Ishikawa (cell line): ENCODE data around the gene CBLB.

Source experiments
- CEBPB ChIP-seq: IDR thresholded peaks from 2 replicates; pipeline ENCODE4 v1.6.1; 2012
- CREB1 ChIP-seq: IDR thresholded peaks from 2 replicates; pipeline ENCODE4 v1.6.1; 2012; ENCODE audit warnings: low read depth
- EGR1 ChIP-seq: IDR thresholded peaks from 2 replicates; pipeline ENCODE4 v1.6.1; 2012
- EP300 ChIP-seq: IDR thresholded peaks from 2 replicates; pipeline ENCODE4 v1.6.1; 2012; ENCODE audit warnings: borderline replicate concordance
- FOXM1 ChIP-seq: IDR thresholded peaks from 2 replicates; pipeline ENCODE4 v1.6.1; 2012; ENCODE audit warnings: low read depth, borderline replicate concordance
- NFIC ChIP-seq: IDR thresholded peaks from 2 replicates; pipeline ENCODE4 v1.6.1; 2012
- RAD21 ChIP-seq: IDR thresholded peaks from 2 replicates; pipeline ENCODE4 v1.6.1; 2012; ENCODE audit warnings: low read depth
- TAF1 ChIP-seq: IDR thresholded peaks from 2 replicates; pipeline ENCODE4 v1.6.1; 2012; ENCODE audit warnings: low read depth, mild to moderate bottlenecking
- TCF12 ChIP-seq: IDR thresholded peaks from 2 replicates; pipeline ENCODE4 v1.6.1; 2012; ENCODE audit warnings: low read depth
- TEAD4 ChIP-seq: IDR thresholded peaks from 2 replicates; pipeline ENCODE4 v1.6.1; 2012
- YY1 ChIP-seq: IDR thresholded peaks from 2 replicates; pipeline ENCODE4 v1.6.1; 2012; ENCODE audit warnings: low read depth
- ZBTB7A ChIP-seq: IDR thresholded peaks from 2 replicates; pipeline ENCODE4 v1.6.1; 2012; ENCODE audit warnings: low read depth
- TF ChIP-seq, protein P1 (sequence below): IDR thresholded peaks from 2 replicates; pipeline ENCODE4 v1.6.1; 2012; ENCODE audit warnings: low read depth, mild to moderate bottlenecking
- TF ChIP-seq, protein P2 (sequence below): IDR thresholded peaks from 2 replicates; pipeline ENCODE4 v1.6.1; 2012
- TF ChIP-seq, protein P3 (sequence below): IDR thresholded peaks from 2 replicates; pipeline ENCODE4 v1.6.1; 2012

CBLB gene

DNA sequence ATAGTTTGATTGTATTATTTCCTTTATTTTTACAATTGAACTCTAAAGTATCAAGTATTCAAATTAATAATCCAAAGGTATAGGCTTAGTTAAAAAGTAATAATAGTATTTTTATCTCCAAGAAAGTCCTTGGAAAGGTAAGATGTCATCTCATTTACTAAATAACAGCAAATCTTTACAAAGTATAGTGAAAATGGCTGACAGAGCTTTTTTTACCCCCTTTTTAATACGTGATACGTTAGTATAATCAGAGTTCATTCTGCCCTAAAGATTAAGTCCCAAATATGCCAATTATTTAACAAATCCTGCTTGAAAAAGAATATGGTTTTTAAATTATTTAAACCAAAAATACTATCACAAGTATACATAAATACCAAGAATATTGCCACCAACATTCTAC is 12.2 kb downstream of the CBLB start:
- TF ChIP-seq YY1 (no peak), NFIC (no peak), FOXM1 (no peak), RAD21 (no peak), ZBTB7A (no peak), EP300 (no peak), TEAD4 (no peak), EGR1 (no peak), CEBPB (no peak), CREB1 (no peak), TCF12 (no peak)
- TF ChIP-seq, protein P1, sequence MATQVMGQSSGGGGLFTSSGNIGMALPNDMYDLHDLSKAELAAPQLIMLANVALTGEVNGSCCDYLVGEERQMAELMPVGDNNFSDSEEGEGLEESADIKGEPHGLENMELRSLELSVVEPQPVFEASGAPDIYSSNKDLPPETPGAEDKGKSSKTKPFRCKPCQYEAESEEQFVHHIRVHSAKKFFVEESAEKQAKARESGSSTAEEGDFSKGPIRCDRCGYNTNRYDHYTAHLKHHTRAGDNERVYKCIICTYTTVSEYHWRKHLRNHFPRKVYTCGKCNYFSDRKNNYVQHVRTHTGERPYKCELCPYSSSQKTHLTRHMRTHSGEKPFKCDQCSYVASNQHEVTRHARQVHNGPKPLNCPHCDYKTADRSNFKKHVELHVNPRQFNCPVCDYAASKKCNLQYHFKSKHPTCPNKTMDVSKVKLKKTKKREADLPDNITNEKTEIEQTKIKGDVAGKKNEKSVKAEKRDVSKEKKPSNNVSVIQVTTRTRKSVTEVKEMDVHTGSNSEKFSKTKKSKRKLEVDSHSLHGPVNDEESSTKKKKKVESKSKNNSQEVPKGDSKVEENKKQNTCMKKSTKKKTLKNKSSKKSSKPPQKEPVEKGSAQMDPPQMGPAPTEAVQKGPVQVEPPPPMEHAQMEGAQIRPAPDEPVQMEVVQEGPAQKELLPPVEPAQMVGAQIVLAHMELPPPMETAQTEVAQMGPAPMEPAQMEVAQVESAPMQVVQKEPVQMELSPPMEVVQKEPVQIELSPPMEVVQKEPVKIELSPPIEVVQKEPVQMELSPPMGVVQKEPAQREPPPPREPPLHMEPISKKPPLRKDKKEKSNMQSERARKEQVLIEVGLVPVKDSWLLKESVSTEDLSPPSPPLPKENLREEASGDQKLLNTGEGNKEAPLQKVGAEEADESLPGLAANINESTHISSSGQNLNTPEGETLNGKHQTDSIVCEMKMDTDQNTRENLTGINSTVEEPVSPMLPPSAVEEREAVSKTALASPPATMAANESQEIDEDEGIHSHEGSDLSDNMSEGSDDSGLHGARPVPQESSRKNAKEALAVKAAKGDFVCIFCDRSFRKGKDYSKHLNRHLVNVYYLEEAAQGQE: no peak
- TF ChIP-seq, protein P2, sequence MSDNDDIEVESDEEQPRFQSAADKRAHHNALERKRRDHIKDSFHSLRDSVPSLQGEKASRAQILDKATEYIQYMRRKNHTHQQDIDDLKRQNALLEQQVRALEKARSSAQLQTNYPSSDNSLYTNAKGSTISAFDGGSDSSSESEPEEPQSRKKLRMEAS: no peak
- TF ChIP-seq, protein P3, sequence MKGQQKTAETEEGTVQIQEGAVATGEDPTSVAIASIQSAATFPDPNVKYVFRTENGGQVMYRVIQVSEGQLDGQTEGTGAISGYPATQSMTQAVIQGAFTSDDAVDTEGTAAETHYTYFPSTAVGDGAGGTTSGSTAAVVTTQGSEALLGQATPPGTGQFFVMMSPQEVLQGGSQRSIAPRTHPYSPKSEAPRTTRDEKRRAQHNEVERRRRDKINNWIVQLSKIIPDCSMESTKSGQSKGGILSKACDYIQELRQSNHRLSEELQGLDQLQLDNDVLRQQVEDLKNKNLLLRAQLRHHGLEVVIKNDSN: no peak

DNA sequence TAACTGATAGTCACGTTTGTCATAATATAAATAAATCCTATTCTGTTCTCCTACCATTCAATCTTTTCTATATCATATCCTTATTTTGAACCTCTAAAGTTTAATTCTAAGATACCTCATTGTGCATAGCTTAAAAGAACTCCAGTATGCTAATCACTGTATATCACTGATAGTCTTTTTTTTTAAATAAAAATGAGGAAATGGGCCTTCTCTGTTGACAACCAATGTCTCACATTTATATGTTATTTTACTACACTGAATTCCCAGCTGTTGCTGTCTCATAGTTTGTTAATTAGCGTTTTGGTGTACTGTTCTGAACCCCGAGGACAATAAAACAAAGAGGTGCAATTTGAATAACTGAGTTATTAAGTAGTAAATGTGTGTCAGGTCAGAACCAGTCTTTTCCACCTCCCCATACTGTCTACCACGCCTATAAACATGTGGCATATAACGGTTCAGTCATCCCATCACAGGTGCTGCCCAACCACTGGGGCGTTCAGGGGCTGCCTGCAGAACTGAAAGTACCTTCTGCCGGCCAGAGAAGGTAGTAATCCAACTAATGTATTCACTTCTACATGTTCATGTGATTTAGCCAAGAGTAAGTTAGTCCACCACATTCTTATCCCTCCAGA is 14.9 kb downstream of the CBLB start:
- TF ChIP-seq YY1 (no peak), CREB1 (no peak), RAD21 (no peak), TAF1 (no peak), EGR1 (no peak), CEBPB (no peak), TCF12 (no peak), ZBTB7A (no peak), TEAD4 (no peak), FOXM1 (no peak), NFIC (no peak), EP300 (no peak)
- TF ChIP-seq, protein P1: no peak
- TF ChIP-seq, protein P3: no peak
- TF ChIP-seq, protein P2: no peak

DNA sequence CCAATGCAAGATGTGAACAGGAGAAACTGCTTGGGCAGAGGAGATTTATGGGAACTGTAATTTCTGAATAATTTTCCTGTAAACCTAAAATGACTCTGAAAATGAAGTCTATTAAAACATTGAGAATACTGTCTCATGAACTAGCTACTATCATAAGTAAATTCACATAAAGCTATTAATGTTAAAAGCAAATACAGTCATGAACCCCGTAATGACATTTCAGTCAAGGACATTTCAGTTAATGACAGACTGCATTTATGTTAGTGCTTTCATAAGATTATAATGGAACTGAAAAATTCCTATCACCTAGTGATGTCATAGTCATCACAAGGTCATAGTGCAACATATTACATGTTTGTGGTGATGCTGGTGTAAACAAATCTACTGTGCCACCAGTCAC is 17.2 kb downstream of the CBLB start:
- TF ChIP-seq, protein P3: no peak
- no peak for TF ChIP-seq EGR1
- TF ChIP-seq ZBTB7A: no peak
- no peak for TF ChIP-seq CEBPB
- no peak for TF ChIP-seq TEAD4
- no peak for TF ChIP-seq EP300
- TF ChIP-seq TCF12: no peak
- TF ChIP-seq YY1: no peak
- TF ChIP-seq NFIC: no peak
- TF ChIP-seq CREB1: no peak
- TF ChIP-seq, protein P2: no peak
- TF ChIP-seq, protein P1: no peak
- TF ChIP-seq FOXM1: no peak
- TF ChIP-seq RAD21: no peak
- no peak for TF ChIP-seq TAF1

DNA sequence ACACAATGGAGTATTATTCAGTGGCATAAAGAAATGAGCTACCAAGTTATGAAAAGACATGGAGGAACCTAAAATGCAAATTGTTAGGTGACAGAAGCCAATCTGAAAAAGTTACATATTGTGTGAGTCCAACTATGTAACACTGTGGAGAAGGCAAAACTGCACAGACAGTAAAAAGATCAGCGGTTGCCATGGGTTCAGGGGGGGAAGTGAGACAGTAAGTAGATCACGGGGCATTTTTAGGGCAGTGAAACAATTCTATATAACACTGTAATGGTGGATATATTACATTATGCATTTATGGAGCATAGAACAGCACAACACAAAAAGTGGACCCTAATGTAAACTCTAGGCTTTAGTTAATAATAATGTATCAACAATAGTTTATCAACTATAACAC is 17.6 kb downstream of the CBLB start:
- no peak for TF ChIP-seq ZBTB7A
- TF ChIP-seq, protein P1: no peak
- TF ChIP-seq FOXM1: no peak
- TF ChIP-seq YY1: no peak
- TF ChIP-seq RAD21: no peak
- TF ChIP-seq TAF1: no peak
- TF ChIP-seq EP300: no peak
- no peak for TF ChIP-seq CEBPB
- no peak for TF ChIP-seq TCF12
- TF ChIP-seq, protein P2: no peak
- no peak for TF ChIP-seq TEAD4
- TF ChIP-seq EGR1: no peak
- TF ChIP-seq, protein P3: no peak
- TF ChIP-seq NFIC: no peak
- TF ChIP-seq CREB1: no peak
